WTC11 (cell line): Measurements from ENCODE around the gene PIP4K2A. TPM values are rescaled to one million over a fixed set of nuclear protein-coding genes. Genes with fewer than 3 reads are reported as not detected.

Experiments
- ATAC-seq: fragments of 200-7000 bp; cut with Tn5 transposase; 2 replicates; pipeline ENCODE4 v1.10.0; 2021; ENCODE audit warnings: mild to moderate bottlenecking, moderate library complexity
- CTCF ChIA-PET: fragments of 300-600 bp; sonication (Branson Sonifier 250); formaldehyde crosslinking; loops from one replicate; lab custom pipeline; 2021; ENCODE audit warnings: antibody characterized with exemption; lab: Charles Lee
- POLR2A ChIA-PET: fragments of 350-600 bp; sonication (Branson Sonifier 250); formaldehyde crosslinking; loops from one replicate; lab custom pipeline; 2021; ENCODE audit warnings: antibody characterized with exemption; lab: Charles Lee
- DNase-seq: peaks from one replicate; pipeline ENCODE4 v3.0.0; 2021; ENCODE audit warnings: low spot score
- H3K27ac Mint-ChIP-seq: 2 replicates; pipeline ENCODE4 v1.8.0; 2021; ENCODE audit warnings: mixed read lengths
- H3K27me3 Mint-ChIP-seq: 2 replicates; pipeline ENCODE4 v1.8.0; 2021; ENCODE audit warnings: low read depth, mild to moderate bottlenecking, moderate library complexity, mixed read lengths
- H3K36me3 Mint-ChIP-seq: 2 replicates; pipeline ENCODE4 v1.8.0; 2021; ENCODE audit warnings: mixed read lengths
- H3K4me1 Mint-ChIP-seq: 2 replicates; pipeline ENCODE4 v1.8.0; 2022; ENCODE audit warnings: mixed read lengths
- H3K4me3 Mint-ChIP-seq: 2 replicates; pipeline ENCODE4 v1.8.0; 2021; ENCODE audit warnings: mild to moderate bottlenecking, moderate library complexity, mixed read lengths
- H3K9me3 Mint-ChIP-seq: 2 replicates; pipeline ENCODE4 v1.8.0; 2021; ENCODE audit warnings: mixed read lengths
- AFF4 ChIP-seq: sonication (generic); formaldehyde crosslinking; IDR thresholded peaks from 2 replicates; pipeline ENCODE4 v1.8.1; 2023; ENCODE audit warnings: mild to moderate bottlenecking, missing genetic modification reagents, borderline replicate concordance
- AR ChIP-seq: fragments of 250-450 bp; sonication (Bioruptor Pico); IDR thresholded peaks from 2 replicates; pipeline ENCODE4 v1.9.0; 2021; ENCODE audit warnings: mild to moderate bottlenecking
- CREM ChIP-seq: sonication (generic); formaldehyde crosslinking; IDR thresholded peaks from 2 replicates; pipeline ENCODE4 v1.8.1; 2022; ENCODE audit warnings: mild to moderate bottlenecking, missing genetic modification reagents, moderate library complexity
- E2F1 ChIP-seq: sonication (generic); formaldehyde crosslinking; IDR thresholded peaks from 2 replicates; pipeline ENCODE4 v1.8.0; 2022; ENCODE audit warnings: mild to moderate bottlenecking, missing genetic modification reagents
- ERG ChIP-seq: fragments of 250-450 bp; sonication (Bioruptor Pico); IDR thresholded peaks from 2 replicates; pipeline ENCODE4 v1.8.0; 2021; ENCODE audit warnings: mild to moderate bottlenecking
- FOXK1 ChIP-seq: sonication (generic); formaldehyde crosslinking; IDR thresholded peaks from 2 replicates; pipeline ENCODE4 v1.8.0; 2022; ENCODE audit warnings: mild to moderate bottlenecking, moderate library complexity, missing genetic modification reagents
- IRF2 ChIP-seq: sonication (generic); formaldehyde crosslinking; IDR thresholded peaks from 2 replicates; pipeline ENCODE4 v1.8.0; 2022; ENCODE audit warnings: low read depth, missing genetic modification reagents, borderline replicate concordance
- JAZF1 ChIP-seq: fragments of 250-450 bp; sonication (Bioruptor Pico); IDR thresholded peaks from 2 replicates; pipeline ENCODE4 v1.9.0; 2021; ENCODE audit warnings: moderate library complexity, mild to moderate bottlenecking, inconsistent platforms
- RORB ChIP-seq: fragments of 250-450 bp; sonication (Bioruptor Pico); IDR thresholded peaks from 2 replicates; pipeline ENCODE4 v1.9.0; 2021; ENCODE audit warnings: mild to moderate bottlenecking
- SMAD3 ChIP-seq: sonication (generic); formaldehyde crosslinking; IDR thresholded peaks from 2 replicates; pipeline ENCODE4 v1.8.0; 2022; ENCODE audit warnings: missing genetic modification reagents, mild to moderate bottlenecking, borderline replicate concordance
- SMAD4 ChIP-seq: sonication (generic); formaldehyde crosslinking; IDR thresholded peaks from 2 replicates; pipeline ENCODE4 v1.8.0; 2022; ENCODE audit warnings: mild to moderate bottlenecking, missing genetic modification reagents
- SP1 ChIP-seq: sonication (generic); formaldehyde crosslinking; conservative IDR thresholded peaks from 2 replicates; pipeline ENCODE4 v1.8.1; 2022; ENCODE audit warnings: missing genetic modification reagents
- USF2 ChIP-seq: sonication (generic); formaldehyde crosslinking; IDR thresholded peaks from 2 replicates; pipeline ENCODE4 v1.8.1; 2023; ENCODE audit warnings: mild to moderate bottlenecking, missing genetic modification reagents, moderate library complexity
- ZBTB21 ChIP-seq: sonication (generic); formaldehyde crosslinking; IDR thresholded peaks from 2 replicates; pipeline ENCODE4 v1.8.1; 2023; ENCODE audit warnings: mild to moderate bottlenecking, missing genetic modification reagents, borderline replicate concordance
- ZNF263 ChIP-seq: sonication (generic); formaldehyde crosslinking; IDR thresholded peaks from 2 replicates; pipeline ENCODE4 v1.8.1; 2022; ENCODE audit warnings: low read depth, mild to moderate bottlenecking, moderate library complexity, missing genetic modification reagents
- ZNF281 ChIP-seq: sonication (generic); formaldehyde crosslinking; IDR thresholded peaks from 2 replicates; pipeline ENCODE4 v1.8.0; 2023; ENCODE audit warnings: mild to moderate bottlenecking, missing genetic modification reagents
- ZNF425 ChIP-seq: fragments of 250-450 bp; sonication (Bioruptor Pico); conservative IDR thresholded peaks from 2 replicates; pipeline ENCODE4 v1.9.0; 2021; ENCODE audit warnings: mild to moderate bottlenecking
- total RNA-seq: library from RNA; stranded (reverse); gene quantifications from 3 replicates; pipeline ENCODE4 v1.2.3, GENCODE V29; 2021

PIP4K2A gene
- total RNA-seq, 1 experiment from 2014 or later: 47.5 TPM

GRCh38 chr10:22579826-22580225 lies 134.6 kb downstream of the PIP4K2A start:
- peaks cover 7% of the 10 kb centered on the region for H3K4me1 Mint-ChIP-seq
- POLR2A ChIA-PET: no interaction called here
- no peak overlapping the region for H3K4me3 Mint-ChIP-seq
- no peaks in the 10 kb centered on the region for H3K27me3 Mint-ChIP-seq
- peaks cover 55% of the 10 kb centered on the region for H3K36me3 Mint-ChIP-seq
- ATAC-seq (no peak), DNase-seq (no peak)
- no peaks in the 10 kb centered on the region for H3K9me3 Mint-ChIP-seq
- CTCF ChIA-PET: no interaction called here
- no peak overlapping the region for H3K27ac Mint-ChIP-seq
- no peak for TF ChIP-seq E2F1 (CRISPR knock-in tag)
- no peak for TF ChIP-seq ZNF425 (CRISPR knock-in tag)
- TF ChIP-seq JAZF1 (CRISPR knock-in tag): no peak
- TF ChIP-seq FOXK1 (CRISPR knock-in tag): no peak
- no peak for TF ChIP-seq SP1 (CRISPR knock-in tag)
- no peak for TF ChIP-seq AR
- TF ChIP-seq ERG (CRISPR knock-in tag): no peak
- no peak for TF ChIP-seq SMAD4 (CRISPR knock-in tag)
- TF ChIP-seq ZNF263 (CRISPR knock-in tag): no peak
- no peak for TF ChIP-seq ZBTB21 (CRISPR knock-in tag)
- no peak for TF ChIP-seq AFF4
- no peak for TF ChIP-seq CREM (CRISPR knock-in tag)
- TF ChIP-seq IRF2 (CRISPR knock-in tag): no peak
- TF ChIP-seq USF2 (CRISPR knock-in tag): no peak
- no peak for TF ChIP-seq RORB (CRISPR knock-in tag)
- TF ChIP-seq ZNF281: no peak
- TF ChIP-seq SMAD3 (CRISPR knock-in tag): no peak
